IgD-negative memory B cell (primary cell): ENCODE data around the gene CAB39L. TPM values are rescaled to one million over a fixed set of nuclear protein-coding genes. Genes with fewer than 3 reads are reported as not detected.
A peak's percentile ranks its signal among the peaks of the same experiment; 100 is the strongest.

Source experiments
- H3K27ac Mint-ChIP-seq, 3 donors: one replicate each; pipeline ENCODE4 v1.8.0; 2020 to 2022; ENCODE audit warnings: mild to moderate bottlenecking in 3 of 3, mixed read lengths in 3 of 3, moderate library complexity in 1 of 3
- H3K27me3 Mint-ChIP-seq: one replicate; pipeline ENCODE4 v1.8.0; 2021; ENCODE audit warnings: mixed read lengths
- H3K36me3 Mint-ChIP-seq: one replicate; pipeline ENCODE4 v1.8.0; 2020; ENCODE audit warnings: mild to moderate bottlenecking, mixed read lengths
- H3K4me1 Mint-ChIP-seq, 3 donors: one replicate each; pipeline ENCODE4 v1.8.0; 2020 to 2022; ENCODE audit warnings: mixed read lengths in 3 of 3, mild to moderate bottlenecking in 1 of 3
- H3K4me3 Mint-ChIP-seq, 4 donors: one replicate each; pipeline ENCODE4 v1.8.0; 2020 to 2022; ENCODE audit warnings: mild to moderate bottlenecking in 4 of 4, mixed read lengths in 4 of 4, moderate library complexity in 3 of 4
- H3K9me3 Mint-ChIP-seq, 3 donors: one replicate each; pipeline ENCODE4 v1.8.0; 2020 to 2021; ENCODE audit warnings: mixed read lengths in 3 of 3, mild to moderate bottlenecking in 1 of 3
- polyA plus RNA-seq: library from polyadenylated mRNA; unstranded; fragments of 300-500 nt; fragmentation: Illumina TruSeq; gene quantifications from one replicate; pipeline ENCODE4 v1.2.3, GENCODE V29; 2021

CAB39L gene
- polyA plus RNA-seq, 1 donor from 2014 or later: 1.7 TPM

- Mint-ChIP-seq H3K36me3 (peaks cover 5% of the 10 kb centered on the region), H3K27me3 (no peaks in the 10 kb centered on the region), H3K4me3 (no peak overlapping the region), H3K9me3 (peaks cover 0 to 4% (median 3%) of the 10 kb centered on the region in 3 donors), H3K27ac (no peak overlapping the region), H3K4me1 (peaks cover 0 to 1% (median 0%) of the 10 kb centered on the region in 3 donors)
Measured at GRCh38 chr13:49357694-49358093, 86.2 kb downstream of the CAB39L start.

- Mint-ChIP-seq H3K36me3 (peaks cover 5% of the 10 kb centered on the region), H3K27ac (no peak overlapping the region), H3K4me3 (no peak overlapping the region), H3K4me1 (no peaks in the 10 kb centered on the region), H3K9me3 (peaks cover 0 to 4% (median 3%) of the 10 kb centered on the region in 3 donors), H3K27me3 (no peaks in the 10 kb centered on the region)
Measured at GRCh38 chr13:49356223-49356622, 87.6 kb downstream of the CAB39L start.

DNA sequence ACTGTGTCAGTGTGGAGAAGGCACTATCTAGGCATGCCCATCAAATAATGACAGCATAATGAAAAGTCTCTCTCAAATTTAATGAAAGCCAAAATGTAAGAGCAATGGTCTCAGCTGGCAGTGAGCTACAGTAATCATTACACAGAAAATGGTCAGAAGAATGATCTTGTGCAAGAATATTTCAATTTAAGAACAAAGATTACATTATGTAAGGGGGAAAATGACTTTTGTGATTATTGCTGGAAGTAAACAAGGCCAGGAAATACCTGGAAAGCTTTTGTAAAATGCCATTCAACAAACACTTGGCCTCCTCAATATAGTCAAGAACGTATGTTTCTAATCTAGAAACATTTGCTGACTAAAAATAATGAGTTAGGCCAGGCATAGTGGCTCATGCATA lies 89.1 kb downstream of the CAB39L start:
- Mint-ChIP-seq H3K4me1 (no peaks in the 10 kb centered on the region), H3K4me3 (no peak overlapping the region), H3K27me3 (no peaks in the 10 kb centered on the region), H3K9me3 (peaks cover 0 to 3% (median 3%) of the 10 kb centered on the region in 3 donors), H3K36me3 (peaks cover 5% of the 10 kb centered on the region), H3K27ac (no peak overlapping the region)

DNA sequence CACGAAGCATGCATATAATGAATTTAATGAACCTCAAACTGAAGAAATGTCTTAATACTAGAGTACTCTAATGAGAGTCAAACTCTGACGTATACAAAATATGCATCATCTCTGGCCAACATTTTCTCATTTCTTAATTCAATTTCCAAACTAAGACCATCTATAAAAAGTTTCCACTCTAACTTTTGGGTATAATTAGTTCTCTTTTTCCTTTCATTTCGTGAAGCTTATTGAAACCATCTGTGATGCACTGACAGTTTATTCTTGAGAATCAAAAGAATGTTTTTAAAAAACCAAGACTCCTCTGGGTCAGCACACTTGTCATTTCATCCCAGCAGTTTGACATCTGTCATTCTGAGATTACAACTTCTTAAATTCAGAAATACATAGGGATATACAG lies 90.0 kb downstream of the CAB39L start:
- Mint-ChIP-seq H3K27me3 (no peaks in the 10 kb centered on the region), H3K9me3 (peaks cover 0 to 3% (median 0%) of the 10 kb centered on the region in 3 donors), H3K27ac (no peak overlapping the region), H3K4me3 (no peak overlapping the region), H3K36me3 (peaks cover 5% of the 10 kb centered on the region), H3K4me1 (no peaks in the 10 kb centered on the region)

GRCh38 chr13:49351871-49352270 lies 92.0 kb downstream of the CAB39L start:
- H3K27ac Mint-ChIP-seq: no peak overlapping the region
- no peak overlapping the region for H3K4me3 Mint-ChIP-seq
- H3K9me3 Mint-ChIP-seq: peaks cover 0 to 3% (median 0%) of the 10 kb centered on the region in 3 donors
- H3K27me3 Mint-ChIP-seq: no peaks in the 10 kb centered on the region
- H3K4me1 Mint-ChIP-seq: no peaks in the 10 kb centered on the region
- peaks cover 2% of the 10 kb centered on the region for H3K36me3 Mint-ChIP-seq

DNA sequence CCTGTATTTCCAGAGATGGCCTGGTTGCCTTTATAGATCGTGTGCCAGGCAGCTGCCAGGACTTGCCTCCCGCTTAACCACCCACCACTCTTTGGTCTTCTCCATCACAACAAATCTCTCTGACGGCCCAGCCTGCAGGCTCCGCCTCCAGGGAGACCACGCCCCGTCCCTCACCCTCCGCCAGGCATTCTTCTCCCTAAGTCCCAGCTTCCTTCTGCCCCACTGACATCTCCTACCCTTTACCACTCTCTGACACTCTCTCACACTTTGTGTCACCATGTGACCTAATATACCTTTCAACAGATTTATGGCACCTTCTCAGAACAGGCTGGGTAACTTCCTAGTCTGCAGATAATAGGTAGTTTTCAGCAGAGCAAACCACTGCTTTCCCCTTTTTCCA lies 95.1 kb downstream of the CAB39L start:
- Mint-ChIP-seq H3K9me3 (no peaks in the 10 kb centered on the region), H3K36me3 (peaks cover 3% of the 10 kb centered on the region), H3K4me1 (no peaks in the 10 kb centered on the region), H3K4me3 (no peak overlapping the region), H3K27ac (no peak overlapping the region), H3K27me3 (no peaks in the 10 kb centered on the region)

DNA sequence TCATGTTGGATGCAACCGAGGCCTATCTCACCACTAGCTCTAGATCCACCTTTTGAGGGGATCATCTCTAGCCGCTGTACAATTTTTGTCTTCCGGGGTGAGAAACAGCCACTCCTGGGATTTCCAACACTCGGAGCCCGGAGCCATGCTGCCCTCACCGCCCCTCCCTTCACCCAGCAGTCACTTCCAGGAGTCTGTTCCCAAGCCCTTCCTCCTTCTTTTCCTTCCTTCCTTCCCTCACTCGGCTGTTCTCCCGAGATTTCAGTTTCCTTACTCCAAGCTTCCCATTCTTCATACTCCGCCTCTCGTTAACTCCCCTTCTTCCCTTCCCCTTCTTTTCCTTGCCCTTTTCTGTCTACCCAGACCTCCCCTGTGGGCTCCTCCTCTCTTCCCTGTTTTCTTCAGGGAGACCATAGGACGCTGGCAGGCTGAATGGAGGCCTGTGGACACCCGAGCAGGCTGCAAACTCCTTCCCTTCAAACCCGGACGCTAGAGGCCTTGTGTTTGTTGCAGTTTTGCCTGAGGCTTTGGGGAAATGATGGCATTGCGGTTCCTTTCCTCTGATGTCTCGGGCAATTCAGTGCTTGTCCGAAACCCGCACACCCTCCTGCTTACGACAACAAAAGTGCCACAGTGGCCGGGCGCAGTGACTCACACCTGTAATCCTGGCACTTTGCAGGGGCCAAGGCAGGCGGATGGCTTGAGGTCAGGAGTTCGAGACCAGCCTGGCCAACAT lies 96.0 kb downstream of the CAB39L start:
- Mint-ChIP-seq H3K9me3 (no peaks in the 10 kb centered on the region), H3K27me3 (no peaks in the 10 kb centered on the region), H3K4me3 (no peak overlapping the region), H3K4me1 (no peaks in the 10 kb centered on the region), H3K36me3 (peaks cover 4% of the 10 kb centered on the region), H3K27ac (no peak overlapping the region)

DNA sequence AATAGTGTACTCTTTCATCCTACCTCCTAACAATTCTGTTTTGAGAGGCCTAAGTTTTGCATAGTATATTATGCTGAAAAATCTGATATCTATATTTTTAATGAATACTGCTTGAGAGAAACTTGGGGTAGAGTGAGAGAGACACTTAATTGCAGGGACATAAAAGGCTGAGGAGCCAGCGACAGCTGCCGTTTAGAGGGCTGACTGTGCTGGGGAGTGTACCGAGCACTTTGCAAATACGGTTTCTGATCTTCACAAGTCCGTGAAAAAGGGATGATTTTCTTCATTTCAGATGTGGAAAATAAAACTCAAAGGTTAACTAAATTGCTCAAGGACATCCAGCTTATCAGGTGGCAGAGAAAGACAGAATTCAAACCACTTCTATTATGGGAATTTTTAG lies 97.4 kb downstream of the CAB39L start:
- Mint-ChIP-seq H3K4me1 (no peaks in the 10 kb centered on the region), H3K27ac (no peak overlapping the region)

GRCh38 chr13:49343731-49344130 lies 100.1 kb downstream of the CAB39L start:
- Mint-ChIP-seq H3K27ac (no peak overlapping the region), H3K36me3 (peaks cover 4% of the 10 kb centered on the region), H3K4me3 (no peak overlapping the region), H3K4me1 (no peaks in the 10 kb centered on the region), H3K27me3 (no peaks in the 10 kb centered on the region), H3K9me3 (no peaks in the 10 kb centered on the region)

More for the DNA sequence above, 97.4 kb downstream of the CAB39L start:
- peaks cover 4% of the 10 kb centered on the region for H3K36me3 Mint-ChIP-seq
- H3K9me3 Mint-ChIP-seq: no peaks in the 10 kb centered on the region
- no peaks in the 10 kb centered on the region for H3K27me3 Mint-ChIP-seq
- H3K4me3 Mint-ChIP-seq: no peak overlapping the region

DNA sequence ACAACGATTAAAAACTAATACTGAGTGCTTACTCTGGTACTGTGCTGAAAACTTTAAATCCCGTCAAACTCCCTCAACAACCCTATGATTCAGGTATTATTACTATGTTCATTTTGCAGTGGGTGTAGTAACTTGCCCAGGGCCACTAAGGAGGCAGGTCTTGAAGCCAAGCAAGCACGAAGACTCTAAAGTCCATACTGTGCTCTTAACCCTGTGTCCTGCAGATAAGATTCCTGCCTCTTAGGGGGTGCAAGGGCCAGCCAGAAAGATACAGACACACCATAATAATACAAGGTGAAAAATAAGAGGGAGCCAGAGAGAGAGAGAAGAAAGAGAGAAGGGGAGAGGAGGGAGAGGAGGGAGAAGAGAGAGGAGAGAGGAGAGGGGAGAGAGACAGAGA lies 100.6 kb downstream of the CAB39L start:
- no peaks in the 10 kb centered on the region for H3K27me3 Mint-ChIP-seq
- no peaks in the 10 kb centered on the region for H3K4me1 Mint-ChIP-seq
- H3K4me3 Mint-ChIP-seq: no peak overlapping the region
- peaks cover 4% of the 10 kb centered on the region for H3K36me3 Mint-ChIP-seq
- H3K9me3 Mint-ChIP-seq: no peaks in the 10 kb centered on the region
- no peak overlapping the region for H3K27ac Mint-ChIP-seq

- Mint-ChIP-seq H3K4me1 (no peaks in the 10 kb centered on the region), H3K9me3 (no peaks in the 10 kb centered on the region), H3K36me3 (peaks cover 4% of the 10 kb centered on the region), H3K4me3 (no peak overlapping the region), H3K27me3 (no peaks in the 10 kb centered on the region), H3K27ac (no peak overlapping the region)
Measured at GRCh38 chr13:49342454-49342853, 101.4 kb downstream of the CAB39L start.

DNA sequence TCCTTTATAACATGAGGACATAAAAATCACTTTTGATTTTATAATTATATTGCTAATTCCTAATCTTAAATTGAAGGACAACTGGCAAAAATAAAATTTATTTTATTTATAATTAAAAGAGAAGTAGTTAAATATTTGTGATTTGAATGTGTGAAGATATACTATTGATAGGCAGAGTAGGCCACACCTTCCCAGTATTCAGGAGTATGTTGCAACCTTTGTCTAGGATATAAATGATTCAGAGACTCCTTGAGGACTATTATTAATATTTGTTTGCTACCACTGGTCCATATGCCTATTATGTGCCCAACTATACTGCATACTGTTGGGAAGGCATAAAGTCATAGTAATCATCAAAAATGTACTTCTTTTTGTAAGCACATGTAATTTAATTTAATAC lies 101.9 kb downstream of the CAB39L start:
- H3K36me3 Mint-ChIP-seq: peaks cover 4% of the 10 kb centered on the region
- H3K27ac Mint-ChIP-seq: no peak overlapping the region
- no peaks in the 10 kb centered on the region for H3K27me3 Mint-ChIP-seq
- no peaks in the 10 kb centered on the region for H3K4me1 Mint-ChIP-seq
- H3K4me3 Mint-ChIP-seq: no peak overlapping the region
- no peaks in the 10 kb centered on the region for H3K9me3 Mint-ChIP-seq

DNA sequence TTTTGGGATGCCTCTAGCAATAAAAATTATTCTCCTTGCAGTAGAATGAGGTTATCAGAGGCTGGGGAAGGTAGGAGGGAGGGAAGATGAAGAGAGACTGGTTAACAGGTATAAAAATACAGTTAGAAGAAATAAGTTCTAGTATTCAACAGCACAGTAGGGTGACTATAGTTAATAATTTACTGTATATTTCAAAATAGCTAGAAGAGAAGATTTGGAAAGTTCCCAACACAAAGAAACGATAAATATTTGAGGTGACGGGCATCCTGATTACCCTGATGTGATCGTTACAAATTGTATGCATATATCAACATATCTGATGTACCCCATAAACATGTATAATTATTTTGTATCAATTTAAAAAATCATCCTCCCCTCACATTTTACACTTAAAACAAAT lies 102.3 kb downstream of the CAB39L start:
- Mint-ChIP-seq H3K4me3 (no peak overlapping the region), H3K27me3 (no peaks in the 10 kb centered on the region), H3K27ac (no peak overlapping the region), H3K36me3 (peaks cover 4% of the 10 kb centered on the region), H3K4me1 (no peaks in the 10 kb centered on the region), H3K9me3 (no peaks in the 10 kb centered on the region)

- Mint-ChIP-seq H3K36me3 (peaks cover 4% of the 10 kb centered on the region), H3K27ac (no peak overlapping the region), H3K27me3 (no peaks in the 10 kb centered on the region), H3K4me1 (no peaks in the 10 kb centered on the region), H3K4me3 (no peak overlapping the region), H3K9me3 (no peaks in the 10 kb centered on the region)
Measured at GRCh38 chr13:49340161-49340560, 103.7 kb downstream of the CAB39L start.

DNA sequence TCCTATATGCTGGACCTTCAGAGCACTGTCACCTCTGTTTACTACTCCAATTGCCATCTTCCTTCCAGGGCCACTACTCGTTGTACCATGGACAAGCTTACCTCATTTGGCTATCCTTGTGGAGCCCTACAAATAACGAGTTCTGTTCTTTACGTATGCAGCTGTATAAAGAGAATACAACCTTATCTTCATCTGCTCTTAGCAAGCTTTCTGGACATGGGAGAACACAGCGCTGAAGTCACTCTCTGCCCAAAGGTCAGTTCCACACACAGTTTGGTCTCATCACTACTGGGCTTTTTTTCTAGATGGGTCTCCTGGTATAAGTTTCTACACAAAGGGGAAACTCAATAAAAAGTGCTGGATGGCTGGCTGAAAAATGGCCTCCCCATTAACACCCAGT lies 107.2 kb downstream of the CAB39L start:
- Mint-ChIP-seq H3K27me3 (no peaks in the 10 kb centered on the region), H3K4me1 (no peaks in the 10 kb centered on the region), H3K27ac (peak overlapping the region in 1 of 3 donors; percentile 90), H3K36me3 (no peaks in the 10 kb centered on the region), H3K9me3 (peaks cover 0 to 1% (median 0%) of the 10 kb centered on the region in 3 donors), H3K4me3 (no peak overlapping the region)

DNA sequence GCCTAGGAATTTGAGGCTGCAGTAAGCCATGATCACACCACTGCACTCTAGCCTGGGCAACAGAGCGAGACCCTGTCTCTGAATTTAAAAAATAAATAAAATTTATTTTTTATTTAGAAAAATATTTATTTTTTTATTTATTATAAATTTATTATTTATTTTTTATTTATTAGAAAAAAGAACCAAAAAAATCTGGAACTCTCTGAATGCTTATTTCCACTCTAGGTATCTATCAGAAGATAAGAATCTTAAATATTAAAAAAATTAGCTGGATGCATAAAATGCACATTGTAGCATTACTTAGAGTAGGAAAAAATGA lies 113.4 kb downstream of the CAB39L start:
- H3K27me3 Mint-ChIP-seq: no peaks in the 10 kb centered on the region
- no peak overlapping the region for H3K4me3 Mint-ChIP-seq
- H3K36me3 Mint-ChIP-seq: peaks cover 3% of the 10 kb centered on the region
- H3K9me3 Mint-ChIP-seq: peaks cover 0 to 1% (median 0%) of the 10 kb centered on the region in 3 donors
- no peaks in the 10 kb centered on the region for H3K4me1 Mint-ChIP-seq
- H3K27ac Mint-ChIP-seq: no peak overlapping the region
